Measurements from ENCODE around the gene NCKAP5. TPM values are rescaled to one million over a fixed set of nuclear protein-coding genes. Genes with fewer than 3 reads are reported as not detected.

The NCKAP5 gene
- total RNA-seq, 1 donor from 2014 or later = 0.59 TPM

DNA sequence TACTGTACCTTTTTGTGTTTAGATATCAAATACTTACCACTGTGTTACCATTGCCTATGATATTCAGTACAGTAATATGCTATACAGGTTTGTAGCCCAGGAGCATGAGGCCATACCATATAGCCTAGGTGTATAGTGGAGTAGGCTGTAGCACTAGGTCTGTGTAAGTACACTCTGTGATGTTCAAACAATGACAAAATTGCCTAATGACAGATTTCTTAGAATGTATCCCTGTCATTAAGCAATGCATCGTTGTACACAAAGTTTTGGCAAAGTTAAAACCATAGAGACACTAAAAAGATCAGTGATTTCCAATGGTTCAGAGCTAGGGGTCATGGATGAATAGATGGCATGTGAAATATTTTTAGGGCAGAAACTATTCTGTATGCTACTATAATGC lies 415.5 kb downstream of the NCKAP5 start:
- DNase-seq (ENCODE audit: low read depth, low spot score) = no peak

DNA sequence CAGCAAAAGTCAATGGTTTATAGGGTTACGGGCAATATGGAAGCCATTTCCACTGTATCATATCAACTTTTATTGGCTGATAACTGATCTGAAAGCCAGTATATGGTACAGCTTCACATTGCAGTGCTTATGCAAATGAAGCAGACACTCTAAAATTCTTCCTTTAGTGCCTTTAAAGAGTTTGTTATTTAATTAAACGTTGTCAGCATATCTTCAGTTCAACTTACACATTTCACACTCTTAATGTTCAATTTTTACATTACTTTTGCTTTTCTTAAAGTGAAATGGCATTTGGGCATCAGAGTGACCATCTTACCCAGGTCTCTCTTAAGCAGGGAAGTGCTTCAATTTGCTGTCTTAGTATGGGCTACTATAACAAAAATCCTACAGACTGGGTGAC lies 420.1 kb downstream of the NCKAP5 start:
- no peak for DNase-seq (ENCODE audit: low read depth, low spot score)

GRCh38 chr2:133146893-133147292 lies 421.4 kb downstream of the NCKAP5 start:
- DNase-seq (ENCODE audit: low read depth, low spot score) = no peak

DNA sequence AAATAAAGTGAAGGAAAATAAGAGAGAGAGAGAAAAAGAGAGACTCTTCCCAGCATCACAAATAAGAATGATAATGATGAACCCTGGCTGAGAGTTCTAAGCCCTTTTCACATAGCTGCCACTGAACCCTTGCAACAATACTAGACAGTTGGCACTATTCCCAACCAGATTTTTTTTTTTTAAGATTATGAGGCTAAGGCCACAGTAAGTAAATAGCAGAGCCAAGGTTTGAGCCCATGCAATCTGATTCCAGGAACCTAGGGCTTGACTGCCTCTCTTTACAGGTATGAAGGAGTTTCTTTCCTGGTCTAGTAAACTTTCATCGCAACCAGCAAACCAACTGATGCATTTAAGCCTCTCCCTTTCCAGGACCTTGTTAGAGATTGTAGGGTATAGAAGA lies 424.6 kb downstream of the NCKAP5 start:
- no peak for DNase-seq (ENCODE audit: low read depth, low spot score)

- DNase-seq (ENCODE audit: low read depth, low spot score) = no peak
Measured at GRCh38 chr2:133142087-133142486, 426.2 kb downstream of the NCKAP5 start.

DNA sequence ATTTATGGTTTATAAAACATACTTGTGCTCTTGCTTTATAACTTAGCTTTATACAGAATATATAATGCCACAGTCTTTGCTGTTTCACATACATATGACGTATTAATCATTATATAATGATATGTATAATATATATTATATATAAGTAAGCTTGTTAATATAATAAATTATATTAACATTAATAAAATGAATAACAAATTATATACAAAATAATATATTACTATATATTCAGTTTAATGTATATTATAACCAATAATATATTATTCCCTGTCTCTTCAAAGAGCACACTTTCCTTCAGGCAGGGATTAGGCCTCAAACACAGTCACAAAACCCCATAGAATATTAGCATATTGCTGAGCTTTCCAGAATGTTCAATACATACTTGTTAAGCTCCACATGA lies 427.6 kb downstream of the NCKAP5 start:
- no peak for DNase-seq (ENCODE audit: low read depth, low spot score)

DNA sequence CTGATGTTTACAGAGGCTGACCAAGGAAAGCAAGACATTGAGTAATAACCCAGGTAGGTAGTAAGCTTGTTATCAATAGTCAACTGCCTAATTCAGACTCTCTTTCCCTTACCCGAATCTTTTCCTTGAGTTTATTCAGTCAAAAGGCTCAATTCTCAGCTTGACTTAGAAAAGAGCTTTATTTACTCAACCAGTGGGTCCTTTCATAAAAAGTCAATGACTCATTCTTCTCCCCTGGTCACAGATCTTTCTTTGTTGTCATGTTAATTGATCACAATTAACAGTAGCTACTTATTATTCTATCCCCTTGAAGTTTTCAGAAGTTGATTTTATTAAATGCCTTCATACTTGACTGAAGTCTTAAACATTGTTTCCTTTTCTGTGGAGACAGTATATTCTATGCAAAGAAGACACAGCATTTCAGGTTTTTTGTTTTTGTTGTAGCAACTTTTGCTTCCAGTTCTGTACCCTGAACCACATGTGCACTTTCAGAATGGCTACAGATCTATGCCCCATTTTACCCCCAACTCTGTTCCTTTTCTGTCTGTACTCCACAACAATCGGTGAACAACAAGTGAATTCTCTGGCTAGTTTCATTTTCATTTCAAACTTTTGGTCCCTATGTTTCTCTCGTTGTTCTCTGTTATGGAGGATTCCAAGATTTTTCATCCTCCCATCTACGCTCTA lies 428.3 kb downstream of the NCKAP5 start:
- DNase-seq (ENCODE audit: low read depth, low spot score) = no peak

DNA sequence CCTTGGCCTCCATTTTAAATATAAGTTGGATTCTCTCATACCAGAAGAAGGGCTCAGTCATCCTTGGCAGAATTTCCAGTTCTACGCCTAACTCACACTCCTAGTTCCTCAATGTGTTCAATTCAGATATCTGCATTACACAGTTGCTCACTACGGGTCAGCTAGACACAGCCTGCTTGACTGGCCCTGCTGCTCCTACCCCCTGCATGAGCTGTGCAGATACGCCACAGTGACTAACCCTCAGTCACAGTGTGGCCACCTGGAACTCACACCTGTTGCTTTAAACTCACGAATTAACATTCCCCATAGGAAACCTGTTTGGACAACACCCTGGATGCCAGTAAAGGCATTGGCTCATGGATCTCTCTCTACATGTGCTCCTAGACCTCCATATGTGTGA lies 429.6 kb downstream of the NCKAP5 start:
- DNase-seq (ENCODE audit: low read depth, low spot score) = no peak

- DNase-seq (ENCODE audit: low read depth, low spot score) = no peak
Measured at GRCh38 chr2:133135035-133135654, 433.1 kb downstream of the NCKAP5 start.

- no peak for DNase-seq (ENCODE audit: low read depth, low spot score)
Measured at GRCh38 chr2:133130548-133131246, 437.6 kb downstream of the NCKAP5 start.

- no peak for DNase-seq (ENCODE audit: low read depth, low spot score)
Measured at GRCh38 chr2:133124446-133124845, 443.8 kb downstream of the NCKAP5 start.

- no peak for DNase-seq (ENCODE audit: low read depth, low spot score)
Measured at GRCh38 chr2:133123904-133124303, 444.4 kb downstream of the NCKAP5 start.

DNA sequence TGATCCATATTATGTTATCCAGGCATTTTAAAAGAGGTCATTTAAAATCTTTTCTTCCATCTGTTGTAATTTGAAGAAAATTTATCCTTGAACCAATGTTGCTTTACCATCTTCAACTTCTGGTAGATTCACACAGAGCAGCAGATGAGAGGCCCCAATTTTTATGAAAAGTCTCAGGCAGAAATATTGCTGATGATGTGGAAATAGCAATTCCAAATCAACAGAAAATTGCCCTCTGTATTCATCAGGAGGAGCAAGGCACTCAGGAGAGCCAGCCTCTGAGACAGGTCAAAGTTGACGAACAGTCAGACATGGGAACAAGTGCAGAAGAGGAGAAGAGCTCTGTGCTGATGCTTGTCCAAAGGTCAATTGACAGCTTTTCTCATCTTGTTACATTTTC lies 444.9 kb downstream of the NCKAP5 start:
- no peak for DNase-seq (ENCODE audit: low read depth, low spot score)

GRCh38 chr2:133122529-133122928 lies 445.7 kb downstream of the NCKAP5 start:
- DNase-seq (ENCODE audit: low read depth, low spot score) = no peak

DNA sequence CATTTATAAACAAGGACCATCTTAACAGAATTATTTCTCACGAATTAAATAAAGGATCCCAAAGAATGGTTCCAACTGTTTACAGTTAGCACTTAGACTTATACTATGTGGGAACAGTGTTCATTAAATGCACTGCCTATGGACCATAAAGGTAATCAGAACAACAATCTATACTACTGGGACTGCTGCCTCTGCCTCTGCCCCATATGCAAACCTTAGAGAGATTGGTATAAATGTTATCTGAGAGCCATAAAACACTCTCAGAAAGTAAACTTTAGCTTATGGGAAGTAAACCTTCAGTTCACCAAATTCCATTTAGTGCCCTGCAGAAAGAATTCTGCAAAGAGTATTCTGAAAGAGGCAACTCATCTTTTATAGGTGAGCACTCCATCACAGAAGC lies 448.0 kb downstream of the NCKAP5 start:
- DNase-seq (ENCODE audit: low read depth, low spot score) = no peak

DNA sequence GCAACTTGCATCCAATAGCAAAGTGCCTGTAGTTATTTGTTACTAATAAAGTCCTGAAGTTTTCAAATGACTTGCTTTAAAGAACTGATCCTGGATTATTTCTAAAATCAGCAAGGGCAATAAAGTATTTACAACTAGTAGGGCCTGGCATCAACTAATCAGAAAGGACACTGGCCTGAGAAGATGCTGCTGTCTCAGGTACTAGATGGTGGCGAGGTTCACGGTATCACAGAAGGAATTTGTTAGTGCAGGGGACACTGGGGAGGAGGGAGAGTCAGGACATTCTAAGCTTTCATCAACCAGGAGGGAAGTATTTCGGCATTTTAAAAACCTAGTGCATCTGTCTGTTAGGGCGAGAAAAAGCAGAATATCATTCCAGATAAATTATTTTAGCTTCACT lies 458.1 kb downstream of the NCKAP5 start:
- no peak for DNase-seq (ENCODE audit: low read depth, low spot score)

DNA sequence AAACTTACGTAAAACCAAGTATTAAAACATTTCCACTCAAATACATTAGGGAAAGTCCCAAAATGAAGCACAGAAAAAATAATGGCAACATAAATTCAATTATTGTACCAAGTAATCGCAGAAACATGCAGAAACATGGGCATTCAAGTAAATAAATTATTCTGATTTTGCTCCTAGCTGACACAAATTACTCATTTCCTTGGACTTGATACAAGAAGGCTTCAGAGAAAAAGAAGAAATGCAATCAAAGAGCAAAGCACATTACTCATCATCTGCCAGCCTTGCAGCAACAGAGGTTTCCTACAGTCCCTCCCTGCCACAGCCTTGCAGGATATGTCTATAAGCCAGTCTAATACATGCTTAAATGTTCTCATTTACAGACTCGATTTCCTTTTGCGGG lies 458.5 kb downstream of the NCKAP5 start:
- no peak for DNase-seq (ENCODE audit: low read depth, low spot score)

GRCh38 chr2:133107058-133107815 lies 461.0 kb downstream of the NCKAP5 start:
- DNase-seq (ENCODE audit: low read depth, low spot score) = no peak

DNA sequence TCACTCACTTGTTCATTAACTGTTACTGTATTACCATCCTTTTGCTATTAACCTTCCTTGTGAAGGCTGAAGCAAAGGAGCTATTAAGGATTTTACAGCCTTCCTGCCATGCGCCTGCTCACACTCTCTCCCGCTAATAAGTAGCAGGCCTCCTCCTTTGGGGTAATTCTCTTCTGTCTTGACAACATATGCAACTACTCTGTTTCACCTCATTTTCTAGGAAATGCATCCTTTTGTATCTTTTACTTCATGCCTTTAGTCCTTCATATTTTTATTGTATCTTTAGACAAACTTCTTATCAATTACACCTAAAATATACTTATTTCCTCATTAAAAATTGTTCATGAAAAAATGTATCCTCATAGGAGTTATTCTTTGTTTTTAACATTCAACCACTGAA lies 463.4 kb downstream of the NCKAP5 start:
- DNase-seq (ENCODE audit: low read depth, low spot score) = no peak

DNA sequence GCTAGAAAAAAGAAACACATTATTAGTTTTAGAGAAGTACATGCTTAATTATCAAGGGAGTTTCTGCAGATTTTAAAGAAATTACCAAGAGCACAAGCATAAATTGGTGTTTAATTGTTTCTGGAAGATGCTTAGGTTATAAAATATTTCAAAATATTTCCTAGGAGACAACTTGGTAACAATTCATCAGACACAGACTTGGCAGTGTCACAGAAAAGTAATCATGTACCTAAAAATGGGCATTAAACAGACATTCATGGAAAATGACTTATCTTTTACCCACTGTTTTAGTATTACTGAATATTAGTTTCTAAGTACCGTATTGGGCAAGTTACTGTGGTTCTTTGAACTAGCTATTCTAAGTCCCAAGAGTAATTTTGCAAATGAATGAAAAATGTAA lies 469.5 kb downstream of the NCKAP5 start:
- DNase-seq (ENCODE audit: low read depth, low spot score) = no peak

- DNase-seq (ENCODE audit: low read depth, low spot score) = no peak
Measured at GRCh38 chr2:133097666-133098065, 470.6 kb downstream of the NCKAP5 start.

GRCh38 chr2:133092571-133092970 lies 475.7 kb downstream of the NCKAP5 start:
- no peak for DNase-seq (ENCODE audit: low read depth, low spot score)

Data from pulmonary artery endothelial cell (primary cell).